Breast epithelium (tissue), 4 donors: ENCODE results near the gene ASTN2. TPM values are rescaled to one million over a fixed set of nuclear protein-coding genes. Genes with fewer than 3 reads are reported as not detected.

ENCODE experiments used
- DNase-seq, 2 donors: peaks; one replicate each; pipeline ENCODE4 v3.0.0-alpha.2; 2019; ENCODE audit warnings: low spot score in 2 of 2
- H3K27ac ChIP-seq, 2 donors: fragments of 200-600 bp; sonication (generic) in 1 of 2; one replicate each; pipeline ENCODE4 v1.5.1; 2016 to 2019; ENCODE audit warnings: mild to moderate bottlenecking in 1 of 2
- H3K27me3 ChIP-seq, 2 donors: fragments of 200-600 bp; sonication (generic) in 1 of 2; one replicate each; pipeline versions ENCODE4 v1.5.1 to v1.6.0; 2017 to 2019; ENCODE audit warnings: control low read depth in 1 of 2, mild to moderate bottlenecking in 1 of 2
- H3K36me3 ChIP-seq: fragments of 200-600 bp; one replicate; pipeline ENCODE4 v1.5.1; 2019
- H3K4me1 ChIP-seq, 2 donors: fragments of 200-600 bp; sonication (generic); one replicate each; pipeline ENCODE4 v1.5.1; 2016 to 2019; ENCODE audit warnings: control low read depth in 1 of 2
- H3K4me3 ChIP-seq, 3 donors: fragments of 200-600 bp; sonication (generic); 1 replicate in 2 of 3; 2 replicates in 1 of 3; pipeline ENCODE4 v1.5.1; 2016 to 2019; ENCODE audit warnings: mild to moderate bottlenecking in 3 of 3, moderate library complexity in 2 of 3
- H3K9me3 ChIP-seq, 2 donors: fragments of 200-600 bp; sonication (generic) in 1 of 2; one replicate each; pipeline ENCODE4 v1.5.1; 2016 to 2019; ENCODE audit warnings: control low read depth in 1 of 2
- CTCF ChIP-seq, 3 donors: fragments of 450-650 bp; IDR thresholded peaks; one replicate each; pipeline ENCODE4 v1.5.1; 2016 to 2017; ENCODE audit warnings: antibody characterized with exemption in 3 of 3, mild to moderate bottlenecking in 3 of 3, moderate library complexity in 3 of 3
- POLR2A ChIP-seq: fragments of 450-650 bp; IDR thresholded peaks from one replicate; pipeline ENCODE4 v1.6.1; 2016; ENCODE audit warnings: antibody characterized with exemption, mild to moderate bottlenecking, moderate library complexity
- POLR2AphosphoS5 ChIP-seq, 3 donors: sonication (generic); formaldehyde crosslinking; IDR thresholded peaks; one replicate each; pipeline ENCODE4 v1.6.1; 2017; ENCODE audit warnings: antibody characterized with exemption in 3 of 3
- intact Hi-C: fragments of 100-400 bp; cut with DNase I; formaldehyde crosslinking; loops from one replicate; pipeline ENCODE4 v1.15.1; 2023; ENCODE audit warnings: low total_unique reads
- total RNA-seq, 3 donors: library from RNA; depleted of rRNA; stranded (reverse); fragments of >200 nt; gene quantifications; one replicate each; pipeline ENCODE4 v1.1.0, GENCODE V29; 2016

ASTN2 gene
- total RNA-seq, 3 donors from 2014 or later, result 9.1 to 13.8 (median 9.8) TPM

GRCh38 chr9:116656501-116656971, 758.3 kb downstream of the ASTN2 start:
- peak in 1 of 2 donors; percentile 35 for DNase-seq
- Histone ChIP-seq H3K27ac (no peak overlapping the region), H3K4me3 (no peak overlapping the region), H3K4me1 (peaks cover 0 to 5% of the 10 kb centered on the region in 2 donors), H3K9me3 (no peaks in the 10 kb centered on the region), H3K27me3 (no peaks in the 10 kb centered on the region), H3K36me3 (no peaks in the 10 kb centered on the region)
- no peak for TF ChIP-seq POLR2A
- no peak for TF ChIP-seq CTCF (IDR thresholded peaks at IDR 0.05)
- no peak for TF ChIP-seq POLR2AphosphoS5 (IDR thresholded peaks at IDR 0.05)
- intact Hi-C loops, result no loop called here

GRCh38 chr9:116654059-116654355, 760.9 kb downstream of the ASTN2 start:
- intact Hi-C loops, result no loop called here
- Histone ChIP-seq H3K27me3 (no peaks in the 10 kb centered on the region), H3K9me3 (no peaks in the 10 kb centered on the region), H3K27ac (peak overlapping the region; percentile 57 to 71), H3K36me3 (no peaks in the 10 kb centered on the region), H3K4me1 (peaks cover 0 to 5% of the 10 kb centered on the region in 2 donors), H3K4me3 (no peak overlapping the region)
- TF ChIP-seq CTCF (IDR thresholded peaks at IDR 0.05) (no peak), POLR2A (no peak), POLR2AphosphoS5 (IDR thresholded peaks at IDR 0.05) (no peak)
- no peak for DNase-seq

- no peak overlapping the region for H3K4me3 ChIP-seq
- no peak for TF ChIP-seq POLR2AphosphoS5 (IDR thresholded peaks at IDR 0.05)
- no peak for TF ChIP-seq CTCF (IDR thresholded peaks at IDR 0.05)
- TF ChIP-seq POLR2A, result no peak
- peak in 1 of 2 donors; percentile 63 for DNase-seq
- intact Hi-C loops, result no loop called here
- peaks cover 0 to 5% of the 10 kb centered on the region in 2 donors for H3K4me1 ChIP-seq
- H3K27me3 ChIP-seq, result no peaks in the 10 kb centered on the region
- peak overlapping the region; percentile 57 to 71 for H3K27ac ChIP-seq
- H3K9me3 ChIP-seq, result no peaks in the 10 kb centered on the region
- no peaks in the 10 kb centered on the region for H3K36me3 ChIP-seq
Observed at GRCh38 chr9:116653348-116654058, 761.4 kb downstream of the ASTN2 start.

- DNase-seq, result peak in 1 of 2 donors; percentile 63
- intact Hi-C loops, result no loop called here
- peaks cover 0 to 4% of the 10 kb centered on the region in 2 donors for H3K4me1 ChIP-seq
- no peaks in the 10 kb centered on the region for H3K9me3 ChIP-seq
- H3K4me3 ChIP-seq, result no peak overlapping the region
- no peak for TF ChIP-seq POLR2A
- no peak for TF ChIP-seq CTCF (IDR thresholded peaks at IDR 0.05)
- no peak for TF ChIP-seq POLR2AphosphoS5 (IDR thresholded peaks at IDR 0.05)
- no peaks in the 10 kb centered on the region for H3K36me3 ChIP-seq
- H3K27me3 ChIP-seq, result no peaks in the 10 kb centered on the region
- H3K27ac ChIP-seq, result no peak overlapping the region
Observed at GRCh38 chr9:116647515-116647809, 767.4 kb downstream of the ASTN2 start.

GRCh38 chr9:116646661-116647514, 768.0 kb downstream of the ASTN2 start:
- intact Hi-C loops, result no loop called here
- H3K4me1 ChIP-seq, result peaks cover 0 to 4% of the 10 kb centered on the region in 2 donors
- TF ChIP-seq CTCF (IDR thresholded peaks at IDR 0.05) (peak in 2 of 3 donors; percentile 43), POLR2A (no peak), POLR2AphosphoS5 (IDR thresholded peaks at IDR 0.05) (no peak)
- no peaks in the 10 kb centered on the region for H3K36me3 ChIP-seq
- DNase-seq, result no peak
- peak overlapping the region in 1 of 2 donors; percentile 20 for H3K27ac ChIP-seq
- H3K9me3 ChIP-seq, result no peaks in the 10 kb centered on the region
- no peaks in the 10 kb centered on the region for H3K27me3 ChIP-seq
- no peak overlapping the region for H3K4me3 ChIP-seq
